GM12878 (cell line): ENCODE measurements around the gene TBC1D19. TPM values are rescaled to one million over a fixed set of nuclear protein-coding genes. Genes with fewer than 3 reads are reported as not detected.

Experiments used
- ATAC-seq: fragments of 200-7000 bp; cut with Tn5 transposase; 3 replicates; pipeline ENCODE4 v1.9.1; 2020; ENCODE audit warnings: mild to moderate bottlenecking, moderate library complexity
- BruUV-seq: library from RNA; stranded (reverse); fragments of 400-500 nt; replicated peaks from 2 replicates; lab custom pipeline; 2021; lab: Mats Ljungman, UMichigan
- CTCF ChIA-PET: fragments of 300-600 bp; sonication (Branson Sonifier 250); formaldehyde crosslinking; extraction: SDS; loops from one replicate; lab custom pipeline; 2021; ENCODE audit warnings: inconsistent platforms; lab: Yijun Ruan, JAX
- POLR2A ChIA-PET: fragments of 350-600 bp; formaldehyde crosslinking; extraction: SDS; loops from one replicate; lab custom pipeline; 2021; ENCODE audit warnings: inconsistent platforms; lab: Charles Lee
- RAD21 ChIA-PET: fragments of 300-600 bp; sonication (Branson Sonifier 250); formaldehyde crosslinking; loops from one replicate; lab custom pipeline; 2023; ENCODE audit warnings: antibody characterized with exemption; ENCODE audit not compliant: unreplicated experiment; lab: Charles Lee
- SMC1A ChIA-PET: fragments of 300-600 bp; sonication (Branson Sonifier 250); formaldehyde crosslinking; loops from one replicate; lab custom pipeline; 2023; ENCODE audit not compliant: unreplicated experiment, uncharacterized antibody; lab: Charles Lee
- DNase-seq: peaks from one replicate; pipeline ENCODE4 v3.0.0-alpha.2; 2011; ENCODE audit warnings: low read depth, low spot score
- FAIRE-seq: peaks from 3 replicates; lab custom pipeline; 2011; peaks lifted over from hg19 to GRCh38; lab: Jason Lieb, UNC
- H2AFZ ChIP-seq: 2 replicates; pipeline ENCODE4 v1.6.0; 2011; ENCODE audit warnings: low read depth, low read length, control low read depth; ENCODE audit not compliant: control insufficient read depth
- H3K27ac ChIP-seq: 2 replicates; pipeline ENCODE4 v1.5.1; 2011; ENCODE audit warnings: control low read depth; ENCODE audit not compliant: control insufficient read depth, insufficient read depth
- H3K27me3 ChIP-seq, 2 experiments: replicated peaks in 1 of 2; 2 replicates each; pipeline versions ENCODE4 v1.6.0 to v1.6.1; 2011; ENCODE audit warnings: low read length in 1 of 2; ENCODE audit not compliant: control insufficient read depth in 2 of 2, insufficient read depth in 2 of 2
- H3K36me3 ChIP-seq, 2 experiments: 2 replicates each; pipeline ENCODE4 v1.5.1; 2011; ENCODE audit warnings: low read length in 1 of 2; ENCODE audit not compliant: control insufficient read depth in 2 of 2, insufficient read depth in 2 of 2
- H3K4me1 ChIP-seq: 2 replicates; pipeline ENCODE4 v1.6.1; 2011; ENCODE audit warnings: mild to moderate bottlenecking, low read length, moderate library complexity, mixed read lengths; ENCODE audit not compliant: control insufficient read depth, insufficient read depth
- H3K4me2 ChIP-seq: 2 replicates; pipeline ENCODE4 v1.6.0; 2011; ENCODE audit warnings: control low read depth; ENCODE audit not compliant: control insufficient read depth, insufficient read depth
- H3K4me3 ChIP-seq: fragments of 200-600 bp; sonication (generic); 2 replicates; pipeline ENCODE4 v1.5.1; 2016
- H3K79me2 ChIP-seq: 2 replicates; pipeline ENCODE4 v1.6.0; 2011; ENCODE audit warnings: low read length; ENCODE audit not compliant: control insufficient read depth, insufficient read depth
- H3K9ac ChIP-seq: 2 replicates; pipeline ENCODE4 v1.8.0; 2011; ENCODE audit warnings: low read length, control low read depth, mixed read lengths; ENCODE audit not compliant: control insufficient read depth, insufficient read depth
- H3K9me3 ChIP-seq: replicated peaks from 3 replicates; pipeline ENCODE4 v1.5.1; 2011; ENCODE audit warnings: mild to moderate bottlenecking, low read length; ENCODE audit not compliant: control insufficient read depth, insufficient read depth
- H4K20me1 ChIP-seq: 2 replicates; pipeline ENCODE4 v1.6.0; 2011; ENCODE audit not compliant: control insufficient read depth, insufficient read depth
- ASH2L ChIP-seq: fragments of 300-600, 200-600 bp; sonication (generic); IDR thresholded peaks from 2 replicates; pipeline ENCODE4 v1.6.1; 2017; ENCODE audit warnings: low read depth, mild to moderate bottlenecking, borderline replicate concordance
- BCL3 ChIP-seq: IDR thresholded peaks from 2 replicates; pipeline ENCODE4 v1.6.1; 2011; ENCODE audit warnings: borderline replicate concordance, low read depth, mild to moderate bottlenecking, moderate library complexity, low read length; ENCODE audit not compliant: insufficient read depth, poor library complexity, severe bottlenecking
- CBFB ChIP-seq: IDR thresholded peaks from 2 replicates; pipeline ENCODE4 v1.6.1; 2016; ENCODE audit warnings: antibody characterized with exemption, low read depth
- CREB1 ChIP-seq: IDR thresholded peaks from 2 replicates; pipeline ENCODE4 v1.6.1; 2012; ENCODE audit warnings: low read depth, mild to moderate bottlenecking, inconsistent platforms
- GATAD2B ChIP-seq: fragments of 450-650 bp; conservative IDR thresholded peaks from 2 replicates; pipeline ENCODE4 v1.6.1; 2017; ENCODE audit warnings: low read depth, mild to moderate bottlenecking, moderate library complexity
- MYB ChIP-seq: fragments of 150-350 bp; IDR thresholded peaks from 2 replicates; pipeline ENCODE4 v1.6.1; 2014; ENCODE audit warnings: mild to moderate bottlenecking, low read depth, low read length, borderline replicate concordance
- POLR2A ChIP-seq: IDR thresholded peaks from 2 replicates; pipeline ENCODE4 v1.6.1; 2011; ENCODE audit warnings: low read depth, mild to moderate bottlenecking, low read length
- POLR2AphosphoS5 ChIP-seq: IDR thresholded peaks from 2 replicates; pipeline ENCODE4 v1.6.1; 2011; ENCODE audit warnings: mild to moderate bottlenecking, low read length, inconsistent platforms
- PRDM15 ChIP-seq: fragments of 450-650 bp; formaldehyde crosslinking; IDR thresholded peaks from 2 replicates; pipeline ENCODE4 v1.4.0; 2020; ENCODE audit warnings: mild to moderate bottlenecking, moderate library complexity
- RAD51 ChIP-seq: fragments of 450-650 bp; IDR thresholded peaks from 2 replicates; pipeline ENCODE4 v1.6.1; 2016; ENCODE audit warnings: moderate library complexity, mild to moderate bottlenecking, inconsistent platforms
- SIX5 ChIP-seq: IDR thresholded peaks from 2 replicates; pipeline ENCODE4 v1.6.1; 2011; ENCODE audit warnings: mild to moderate bottlenecking, low read depth, low read length, moderate library complexity; ENCODE audit not compliant: severe bottlenecking
- SP1 ChIP-seq: IDR thresholded peaks from one replicate; pipeline ENCODE4 v1.6.1; 2011; ENCODE audit warnings: low read depth, low read length
- STAT3 ChIP-seq: IDR thresholded peaks from 2 replicates; pipeline ENCODE4 v1.6.1; 2011; ENCODE audit warnings: low read depth, low read length, improper control_type of control experiment
- ZSCAN29 ChIP-seq: fragments of 450-650 bp; IDR thresholded peaks from 2 replicates; pipeline ENCODE4 v1.6.1; 2017; ENCODE audit warnings: mild to moderate bottlenecking, moderate library complexity
- WGBS: methylation state at CpG from one replicate; pipeline ENCODE4 v1.1.6; 2016; ENCODE audit warnings: low lambda C conversion rate; ENCODE audit not compliant: insufficient replicate concordance, insufficient coverage; ENCODE audit errors: missing lambda C conversion rate; 5-methylcytosine and 5-hydroxymethylcytosine counted together
- in situ Hi-C: fragments of 300-500 bp; cut with MboI; formaldehyde crosslinking; loops from 9 replicates; pipeline ENCODE4 v1.14.3; 2018; ENCODE audit warnings: mixed read lengths
- intact Hi-C: fragments of 100-400 bp; cut with micrococcal nuclease; formaldehyde crosslinking; loops from one replicate; pipeline ENCODE4 v1.14.2; 2022; ENCODE audit not compliant: unreplicated experiment
- polyA plus RNA-seq, 11 experiments: library from polyadenylated mRNA; depleted of rRNA in 4 of 11; unstranded in 6 of 11; stranded (reverse) in 5 of 11; fragments of >200 nt; fragmentation: Nextera tagmentation in 4 of 11; fragmentation: Illumina TruSeq in 1 of 11; extraction: Ambion mirVana in 4 of 11; extraction: Trizol in 1 of 11; gene quantifications; 1 replicate in 1 of 11; 2 replicates in 10 of 11; pipeline versions ENCODE4 v1.2.1 to v1.2.3, GENCODE V29; 2011 to 2016; ENCODE audit warnings: inconsistent platforms in 2 of 11, missing spikeins in 2 of 11, low read depth in 1 of 11
- total RNA-seq, 4 experiments: library from RNA; depleted of rRNA in 3 of 4; stranded (reverse); fragments of >200 nt in 3 of 4; fragmentation: Illumina TruSeq in 1 of 4; extraction: Trizol in 1 of 4; gene quantifications; 2 replicates each; pipeline versions ENCODE4 v1.2.1 to v1.2.3, GENCODE V29; 2013 to 2021

TBC1D19 gene
- total and polyA plus RNA-seq, 10 of the 15 experiments (the other 5 are each of a cell fraction or from before 2014, with no cell fraction given) = 0.29 to 3.9 (median 2.1) TPM

- 2% methylated on average over 3 of the region's 3 CpGs for WGBS
- no peaks in the 10 kb centered on the region for H3K27me3 ChIP-seq
- H3K9me3 ChIP-seq = no peaks in the 10 kb centered on the region
- H3K4me2 ChIP-seq = no peak overlapping the region
- H2AFZ ChIP-seq = no peak overlapping the region
- POLR2A ChIA-PET = no interaction called here
- CTCF ChIA-PET = no interaction called here
- no peak overlapping the region for H3K9ac ChIP-seq
- H3K27ac ChIP-seq = no peak overlapping the region
- no peak for TF ChIP-seq BCL3
- no peak for TF ChIP-seq RAD51
- H3K4me3 ChIP-seq = no peak overlapping the region
- RAD21 ChIA-PET = no interaction called here
- FAIRE-seq (no peak), DNase-seq (no peak), ATAC-seq (no peak)
- no peaks in the 10 kb centered on the region for H3K36me3 ChIP-seq
- no peaks in the 10 kb centered on the region for H4K20me1 ChIP-seq
- intact Hi-C loops (no loop called here), in situ Hi-C loops (no loop called here)
- H3K79me2 ChIP-seq = no peaks in the 10 kb centered on the region
- SMC1A ChIA-PET = no interaction called here
- no peaks in the 10 kb centered on the region for H3K4me1 ChIP-seq
- no TSS peak for BruUV-seq
Measured at GRCh38 chr4:26570596-26570995, 13.3 kb upstream of the TBC1D19 start.

- Histone ChIP-seq H3K27me3 (peaks cover 1 to 4% of the 10 kb centered on the region in 2 experiments; a peak in 3 of 4 replicates), H3K27ac (no peak overlapping the region), H3K9ac (no peak overlapping the region), H4K20me1 (no peaks in the 10 kb centered on the region), H3K4me2 (no peak overlapping the region), H2AFZ (no peak overlapping the region), H3K4me1 (no peaks in the 10 kb centered on the region), H3K9me3 (no peaks in the 10 kb centered on the region), H3K4me3 (no peak overlapping the region), H3K36me3 (no peaks in the 10 kb centered on the region), H3K79me2 (no peaks in the 10 kb centered on the region)
- POLR2A ChIA-PET = no interaction called here
- DNase-seq (no peak), FAIRE-seq (no peak), ATAC-seq (no peak)
- CTCF ChIA-PET = interaction anchor here (1.4 kb wide), 1 partner anchor 147 kb away, joined by 4 read pairs; no protein-coding TSS in a partner anchor
- BruUV-seq = no TSS peak
- SMC1A ChIA-PET = interaction anchor here (1.4 kb wide), 1 partner anchor 10 kb away, joined by 4 read pairs; the partner anchor contains the start of gene TBC1D19
- WGBS = 7% methylated on average over 1 of the region's 1 CpG
- RAD21 ChIA-PET = no interaction called here
- in situ Hi-C loops = no loop called here
- intact Hi-C loops = no loop called here
- TF ChIP-seq ASH2L (no peak), POLR2AphosphoS5 (no peak), GATAD2B (no peak), POLR2A (no peak), CBFB (no peak), STAT3 (no peak), CREB1 (no peak), SP1 (no peak), PRDM15 (CRISPR knock-in tag) (no peak), SIX5 (no peak), MYB (no peak), ZSCAN29 (no peak)
Measured at GRCh38 chr4:26573389-26573794, 10.5 kb upstream of the TBC1D19 start.
